NB4 (cell line): ENCODE data around the gene NCL.

Experiments used
- DNase-seq: peaks from one replicate; pipeline ENCODE4 v3.0.0; 2010; ENCODE audit warnings: low read depth
- H3K4me3 ChIP-seq: one replicate; pipeline ENCODE4 v1.5.1; 2011; ENCODE audit warnings: mild to moderate bottlenecking, low read depth, low read length, moderate library complexity
- CTCF ChIP-seq: IDR thresholded peaks from one replicate; pipeline ENCODE4 v1.5.1; 2012; ENCODE audit warnings: low read depth, low read length
- MAX ChIP-seq: IDR thresholded peaks from 2 replicates; pipeline ENCODE4 v1.6.1; 2011; ENCODE audit warnings: low read depth, low read length
- MYC ChIP-seq: IDR thresholded peaks from 2 replicates; pipeline ENCODE4 v1.6.1; 2011; ENCODE audit warnings: low read depth, low read length
- POLR2A ChIP-seq: IDR thresholded peaks from 2 replicates; pipeline ENCODE4 v1.6.1; 2011; ENCODE audit warnings: mild to moderate bottlenecking; ENCODE audit not compliant: insufficient read length; ENCODE audit errors: extremely low read depth

NCL gene

GRCh38 chr2:231429901-231430300 is 34.4 kb downstream of the NCL start:
- TF ChIP-seq MAX = no peak
- no peak for TF ChIP-seq MYC
- TF ChIP-seq POLR2A = no peak
- no peak for TF ChIP-seq CTCF
- no peak for DNase-seq

GRCh38 chr2:231429152-231429551 is 35.1 kb downstream of the NCL start:
- TF ChIP-seq CTCF = no peak
- TF ChIP-seq POLR2A = no peak
- TF ChIP-seq MYC = no peak
- no peak for TF ChIP-seq MAX
- H3K4me3 ChIP-seq = no peak overlapping the region
- DNase-seq = no peak

More at GRCh38 chr2:231429901-231430300, 34.4 kb downstream of the NCL start:
- no peak overlapping the region for H3K4me3 ChIP-seq

- no peak for TF ChIP-seq MYC
- no peak for TF ChIP-seq MAX
- no peak for TF ChIP-seq CTCF
- TF ChIP-seq POLR2A = no peak
- no peak overlapping the region for H3K4me3 ChIP-seq
- no peak for DNase-seq
Measured at GRCh38 chr2:231427116-231427515, 37.2 kb downstream of the NCL start.

- TF ChIP-seq MYC = no peak
- no peak for TF ChIP-seq CTCF
- TF ChIP-seq MAX = no peak
- TF ChIP-seq POLR2A = no peak
- no peak overlapping the region for H3K4me3 ChIP-seq
- DNase-seq = no peak
Measured at GRCh38 chr2:231425811-231426703, 38.2 kb downstream of the NCL start.

GRCh38 chr2:231425291-231425810 is 38.9 kb downstream of the NCL start:
- H3K4me3 ChIP-seq = no peak overlapping the region
- DNase-seq = peak; percentile 48
- TF ChIP-seq CTCF (no peak), MAX (peak; percentile 49; the same call in 1 of the 2 replicates)
